Measurements from ENCODE around the gene SUFU. TPM values are rescaled to one million over a fixed set of nuclear protein-coding genes. Genes with fewer than 3 reads are reported as not detected.
A peak's percentile ranks its signal among the peaks of the same experiment; 100 is the strongest.
"Not testable (repeated sequence)": the region's sequence is repeated elsewhere in the genome, so short reads cannot be mapped to it uniquely, and the experiment has no call there.

Gene SUFU
- total RNA-seq, 1 experiment from 2014 or later: 4.0 TPM

- no peak for DNase-seq (ENCODE audit: low read depth)
Observed at GRCh38 chr10:102480396-102480795, 23.4 kb upstream of the SUFU start.

- no peak for DNase-seq (ENCODE audit: low read depth)
Observed at GRCh38 chr10:102484021-102484420, 19.8 kb upstream of the SUFU start.

- DNase-seq (ENCODE audit: low read depth): no peak
Observed at GRCh38 chr10:102485093-102485784, 18.5 kb upstream of the SUFU start.

GRCh38 chr10:102491136-102491535 is 12.6 kb upstream of the SUFU start:
- DNase-seq (ENCODE audit: low read depth): no peak

- DNase-seq (ENCODE audit: low read depth): no peak
Observed at GRCh38 chr10:102492344-102492939, 11.3 kb upstream of the SUFU start.

- no peak for DNase-seq (ENCODE audit: low read depth)
Observed at GRCh38 chr10:102492983-102493382, 10.8 kb upstream of the SUFU start.

DNA sequence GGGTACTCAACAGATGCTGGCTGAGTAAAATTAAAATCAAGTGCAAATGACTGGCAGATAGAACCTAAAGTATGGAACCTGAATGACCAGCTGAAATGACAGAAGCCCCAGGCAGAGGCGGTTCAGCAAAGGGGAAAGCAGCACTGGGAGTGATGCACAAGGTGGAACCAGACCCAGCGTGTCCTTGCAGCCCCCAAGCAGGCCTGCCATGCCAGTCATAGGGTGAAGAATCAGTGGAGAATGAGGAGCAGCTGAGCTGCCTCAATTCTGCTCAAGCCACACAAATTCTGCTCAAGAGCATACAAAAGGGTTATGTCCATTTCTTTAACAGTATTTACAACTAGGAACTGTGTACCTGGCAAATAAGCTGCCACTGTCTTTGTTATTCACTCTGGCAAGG is 10.0 kb upstream of the SUFU start:
- no peak for DNase-seq (ENCODE audit: low read depth)

- no peak for DNase-seq (ENCODE audit: low read depth)
Observed at GRCh38 chr10:102497545-102497944, 6.2 kb upstream of the SUFU start.

- DNase-seq (ENCODE audit: low read depth): no peak
Observed at GRCh38 chr10:102499356-102499755, 4.4 kb upstream of the SUFU start.

- not testable (repeated sequence) for DNase-seq (ENCODE audit: low read depth)
Observed at GRCh38 chr10:102500686-102501085, 3.1 kb upstream of the SUFU start.

- DNase-seq (ENCODE audit: low read depth): no peak
Observed at GRCh38 chr10:102501201-102502028, 2.4 kb upstream of the SUFU start.

- peak; percentile 98 for DNase-seq (ENCODE audit: low read depth)
Observed at GRCh38 chr10:102502029-102502336, 1.8 kb upstream of the SUFU start.

DNA sequence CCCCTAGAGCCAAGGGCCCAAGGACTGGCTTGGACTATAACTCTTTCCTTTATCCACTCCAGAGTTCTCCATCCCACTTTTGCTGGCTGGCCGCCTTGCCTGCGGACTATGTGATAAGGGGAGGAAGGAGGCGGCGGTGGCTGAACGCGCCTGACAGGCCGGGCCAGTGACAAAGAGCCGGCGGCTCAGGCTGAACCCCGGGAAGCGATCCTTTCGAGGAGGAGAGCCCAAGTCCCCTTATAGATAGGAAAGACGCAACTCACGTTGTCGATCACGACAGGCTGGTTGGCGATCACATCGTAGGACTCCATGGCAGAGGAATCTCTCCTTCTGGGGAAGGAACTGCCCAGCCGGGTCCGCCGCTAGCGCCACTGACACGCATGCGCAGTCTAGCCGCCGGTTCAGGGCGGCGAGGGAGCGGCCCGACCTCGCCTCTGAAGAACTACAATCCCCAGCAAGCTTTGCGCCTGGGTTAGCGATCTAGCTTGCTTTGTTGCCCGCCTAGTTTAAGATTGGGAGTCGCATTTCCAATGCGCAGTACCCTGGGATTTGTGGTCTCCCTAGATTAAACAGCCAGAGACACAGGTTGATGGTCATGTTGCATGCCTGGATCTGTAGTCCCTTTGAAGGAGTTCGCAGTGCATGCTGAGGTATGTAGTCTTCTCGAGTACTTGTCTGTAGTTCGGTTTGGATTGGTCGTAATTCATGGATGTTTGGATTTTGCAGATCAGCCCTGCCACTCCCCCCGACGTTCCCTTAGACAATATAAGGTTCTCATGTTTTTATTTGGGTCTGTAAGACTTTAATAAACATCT is 1.2 kb upstream of the SUFU start, which contains the start of gene ACTR1A:
TSS of gene ACTR1A (minus strand) at position 376 of the 815 bp plus-strand sequence. CDS start at position 311, 65 bp downstream.
- peak; percentile 99 for DNase-seq (ENCODE audit: low read depth)

DNA sequence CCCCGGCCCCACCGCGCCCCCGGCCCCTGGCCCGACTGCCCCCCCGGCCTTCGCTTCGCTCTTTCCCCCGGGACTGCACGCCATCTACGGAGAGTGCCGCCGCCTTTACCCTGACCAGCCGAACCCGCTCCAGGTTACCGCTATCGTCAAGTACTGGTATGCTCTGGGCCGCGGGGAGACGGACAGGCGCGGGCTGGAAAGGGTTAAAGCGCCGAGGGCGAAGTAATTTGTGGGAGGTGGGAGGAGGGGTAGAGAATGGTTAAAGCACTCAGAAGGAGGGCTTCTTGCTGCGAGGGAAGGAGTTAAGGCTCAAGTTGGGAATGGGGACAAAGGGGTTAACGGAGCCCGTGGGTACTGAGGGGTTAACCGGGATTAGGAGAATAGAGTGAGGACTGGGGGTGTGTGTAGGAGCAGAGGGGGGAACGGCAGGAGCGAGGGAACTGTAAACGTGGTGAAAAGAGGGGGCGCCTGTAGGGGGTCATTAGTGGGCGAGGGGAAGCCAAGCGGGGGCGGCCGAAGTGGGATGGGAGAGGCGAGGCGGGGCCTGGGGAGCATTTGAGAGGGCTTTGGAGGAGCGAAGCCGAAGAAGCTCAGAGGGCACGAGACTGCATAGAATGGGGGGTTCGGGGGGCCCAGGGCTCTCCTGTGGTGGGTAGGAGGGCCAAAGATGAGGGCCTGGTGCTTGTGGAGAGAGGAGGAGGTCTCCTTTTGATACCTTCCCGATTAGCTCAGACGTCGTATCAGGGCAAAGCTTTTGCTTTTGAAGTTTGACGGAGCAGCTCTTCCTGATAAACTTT is 605 bp downstream of the SUFU start:
- DNase-seq (ENCODE audit: low read depth): peak; percentile 27

DNA sequence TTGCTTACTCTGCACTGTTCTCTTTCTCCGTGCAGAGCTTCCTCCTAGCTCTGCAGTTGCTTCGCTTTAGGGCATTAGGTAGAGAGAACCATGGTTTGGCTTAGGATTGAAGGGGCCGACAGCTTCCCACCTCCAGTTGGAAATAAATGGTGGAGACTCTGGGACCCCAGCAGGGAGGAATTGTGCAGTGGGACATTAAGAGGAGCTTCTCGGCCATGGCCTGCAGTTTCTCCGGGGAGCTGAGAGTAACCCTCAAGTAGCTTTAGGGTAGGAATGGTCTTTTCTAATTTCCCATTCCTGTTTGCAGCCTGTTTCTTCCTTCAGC is 1.2 kb downstream of the SUFU start:
- DNase-seq (ENCODE audit: low read depth): no peak

GRCh38 chr10:102505462-102506115 is 1.8 kb downstream of the SUFU start:
- no peak for DNase-seq (ENCODE audit: low read depth)

GRCh38 chr10:102507521-102507920 is 3.7 kb downstream of the SUFU start:
- no peak for DNase-seq (ENCODE audit: low read depth)

DNA sequence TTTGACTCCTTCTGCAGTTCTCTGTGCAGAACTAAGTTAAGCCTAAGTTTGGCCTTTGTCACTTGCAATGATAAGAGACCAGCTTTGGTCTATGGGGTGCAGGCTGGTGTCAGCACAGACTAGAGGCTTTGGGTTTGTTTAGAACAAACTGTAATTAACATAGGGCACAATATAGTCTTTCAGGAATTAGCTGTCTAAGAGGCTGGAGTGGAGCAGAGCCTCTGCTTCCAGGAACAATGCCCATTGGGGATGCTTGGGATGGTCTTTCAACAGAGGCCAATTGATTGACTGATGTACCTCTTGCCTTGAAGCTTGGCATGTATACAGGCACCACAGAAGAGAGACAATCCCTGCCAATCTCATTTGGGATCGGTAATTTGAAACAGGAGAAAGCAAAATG is 4.7 kb downstream of the SUFU start:
- no peak for DNase-seq (ENCODE audit: low read depth)

DNA sequence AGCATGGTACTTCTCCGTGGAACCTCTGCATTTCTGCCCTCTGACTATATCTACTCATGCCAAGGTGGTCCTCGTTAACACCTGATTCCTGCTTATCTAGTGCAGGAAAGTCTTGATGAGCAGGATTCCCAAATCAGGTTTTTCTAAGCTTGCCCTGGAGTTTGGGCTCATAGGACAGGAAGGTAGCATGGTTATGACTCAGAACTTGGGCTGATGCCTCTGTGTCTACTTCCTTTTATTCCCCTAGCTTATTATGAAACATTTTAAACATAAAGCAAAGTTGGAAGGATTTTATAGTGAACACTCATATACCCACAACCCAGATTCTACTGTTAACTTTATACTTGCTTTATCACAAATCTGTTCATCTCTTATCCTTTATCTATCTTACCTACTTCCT is 5.6 kb downstream of the SUFU start:
- no peak for DNase-seq (ENCODE audit: low read depth)

- no peak for DNase-seq (ENCODE audit: low read depth)
Observed at GRCh38 chr10:102511583-102512274, 8.0 kb downstream of the SUFU start.

All from RPMI7951 (cell line).